SK-N-SH (cell line): ENCODE results near the gene COG4. TPM values are rescaled to one million over a fixed set of nuclear protein-coding genes. Genes with fewer than 3 reads are reported as not detected.

Experiments used
- CTCF ChIA-PET: fragments of 300-600, 350-600 bp; formaldehyde crosslinking; extraction: SDS; loops from one replicate; lab custom pipeline; 2021; lab: Yijun Ruan, JAX
- POLR2A ChIA-PET: fragments of 350-600 bp; sonication (Branson Sonifier 250); formaldehyde crosslinking; extraction: SDS; loops from one replicate; lab custom pipeline; 2020; ENCODE audit warnings: antibody characterized with exemption, inconsistent platforms; lab: Yijun Ruan, JAX
- DNase-seq: peaks from one replicate; pipeline ENCODE4 v3.0.0; 2012
- H2AFZ ChIP-seq: fragments of 200-600 bp; sonication (generic); 2 replicates; pipeline ENCODE4 v1.8.1; 2016; ENCODE audit warnings: antibody characterized with exemption, mild to moderate bottlenecking, low read depth
- H3F3A ChIP-seq: fragments of 200-600 bp; sonication (generic); replicated peaks from 2 replicates; pipeline ENCODE3; 2016; ENCODE audit warnings: antibody characterized with exemption, mild to moderate bottlenecking; ENCODE audit not compliant: insufficient read depth
- H3K27ac ChIP-seq, 2 experiments: fragments of 200-500 bp in 1 of 2; fragments of 200-600 bp in 1 of 2; sonication (Bioruptor generic) in 1 of 2; sonication (generic), shearing (Covaris generic) in 1 of 2; 2 replicates each; pipeline versions ENCODE4 v1.5.1 to v1.6.1; 2014 to 2016; ENCODE audit warnings: low read depth in 2 of 2, inconsistent platforms in 1 of 2, low read length in 1 of 2, mild to moderate bottlenecking in 1 of 2, mixed read lengths in 1 of 2
- H3K27me3 ChIP-seq: fragments of 200-600 bp; sonication (generic), shearing (Covaris generic); 2 replicates; pipeline ENCODE4 v1.6.1; 2016; ENCODE audit warnings: mixed run types; ENCODE audit not compliant: insufficient read depth
- H3K36me3 ChIP-seq, 2 experiments: fragments of 200-500 bp in 1 of 2; fragments of 200-600 bp in 1 of 2; sonication (Bioruptor generic) in 1 of 2; sonication (generic) in 1 of 2; replicated peaks in 1 of 2; 2 replicates each; pipeline versions ENCODE3 to v1.5.1; 2014 to 2016; ENCODE audit warnings: low read length in 1 of 2, mild to moderate bottlenecking in 1 of 2; ENCODE audit not compliant: insufficient read depth in 2 of 2, control insufficient read depth in 1 of 2
- H3K4me1 ChIP-seq, 2 experiments: fragments of 200-500 bp in 1 of 2; fragments of 200-600 bp in 1 of 2; sonication (Bioruptor generic) in 1 of 2; sonication (generic), shearing (Covaris generic) in 1 of 2; 2 replicates each; pipeline versions ENCODE4 v1.5.1 to v1.6.1; 2014 to 2016; ENCODE audit warnings: low read depth in 1 of 2, low read length in 1 of 2, mixed run types in 1 of 2; ENCODE audit not compliant: insufficient read depth in 2 of 2, control insufficient read depth in 1 of 2
- H3K4me2 ChIP-seq: fragments of 200-600 bp; sonication (generic), shearing (Covaris generic); 2 replicates; pipeline ENCODE4 v1.6.1; 2017; ENCODE audit warnings: mixed run types
- H3K4me3 ChIP-seq, 2 experiments: fragments of 200-500 bp in 1 of 2; fragments of 200-600 bp in 1 of 2; sonication (Bioruptor generic) in 1 of 2; sonication (generic), shearing (Covaris generic) in 1 of 2; 2 replicates each; pipeline versions ENCODE4 v1.5.1 to v1.8.1; 2014 to 2016; ENCODE audit warnings: low read depth in 2 of 2, inconsistent platforms in 1 of 2, low read length in 1 of 2, mild to moderate bottlenecking in 1 of 2, mixed read lengths in 1 of 2, moderate library complexity in 1 of 2
- H3K79me2 ChIP-seq: fragments of 200-600 bp; sonication (generic); 2 replicates; pipeline ENCODE4 v1.8.1; 2017; ENCODE audit warnings: mild to moderate bottlenecking; ENCODE audit not compliant: insufficient read depth
- H3K9ac ChIP-seq: fragments of 200-600 bp; sonication (generic); 2 replicates; pipeline ENCODE4 v1.6.1; 2017; ENCODE audit warnings: mixed run types
- H3K9me2 ChIP-seq: fragments of 200-600 bp; sonication (generic); 2 replicates; pipeline ENCODE4 v1.6.1; 2017; ENCODE audit warnings: mixed run types
- H3K9me3 ChIP-seq: fragments of 200-600 bp; sonication (generic); 2 replicates; pipeline ENCODE4 v1.6.1; 2017; ENCODE audit warnings: mixed run types, mild to moderate bottlenecking, moderate library complexity
- H4K20me1 ChIP-seq: fragments of 200-600 bp; sonication (generic); 2 replicates; pipeline ENCODE4 v1.6.1; 2017; ENCODE audit warnings: mild to moderate bottlenecking, mixed run types; ENCODE audit not compliant: insufficient read depth
- ELF1 ChIP-seq: IDR thresholded peaks from 2 replicates; pipeline ENCODE4 v1.4.0; 2012
- EZH2phosphoT487 ChIP-seq: fragments of 200-600 bp; sonication (generic); IDR thresholded peaks from 2 replicates; pipeline ENCODE4 v1.6.1; 2017; ENCODE audit warnings: low read depth, mixed run types, mild to moderate bottlenecking, antibody characterized with exemption, moderate library complexity, borderline replicate concordance
- FOXM1 ChIP-seq: IDR thresholded peaks from 2 replicates; pipeline ENCODE4 v1.4.0; 2012; ENCODE audit warnings: low read depth, mild to moderate bottlenecking
- GABPA ChIP-seq: IDR thresholded peaks from 2 replicates; pipeline ENCODE4 v1.4.0; 2012; ENCODE audit warnings: low read depth, mild to moderate bottlenecking
- MEF2A ChIP-seq: IDR thresholded peaks from 2 replicates; pipeline ENCODE4 v1.4.0; 2012; ENCODE audit warnings: low read depth, borderline replicate concordance
- MXI1 ChIP-seq: IDR thresholded peaks from 2 replicates; pipeline ENCODE4 v1.6.1; 2012; ENCODE audit warnings: mild to moderate bottlenecking, low read depth, low read length, improper control_type of control experiment
- RCOR1 ChIP-seq: fragments of 150-350 bp; IDR thresholded peaks from 2 replicates; pipeline ENCODE4 v1.6.1; 2017; ENCODE audit warnings: antibody characterized with exemption, low read length
- SIN3A ChIP-seq: IDR thresholded peaks from 2 replicates; pipeline ENCODE4 v1.6.1; 2012; ENCODE audit warnings: low read depth, mild to moderate bottlenecking, low read length, moderate library complexity, borderline replicate concordance
- SMC3 ChIP-seq: IDR thresholded peaks from 2 replicates; pipeline ENCODE4 v1.6.1; 2012; ENCODE audit warnings: low read depth, low read length, improper control_type of control experiment
- WGBS: methylation state at CpG from one replicate; pipeline ENCODE4 v1.1.6; 2017; ENCODE audit warnings: low lambda C conversion rate; 5-methylcytosine and 5-hydroxymethylcytosine counted together
- polyA plus RNA-seq, 3 experiments: library from polyadenylated mRNA; depleted of rRNA; stranded (reverse); fragments of >200 nt; gene quantifications; 2 replicates each; pipeline ENCODE4 v1.2.3, GENCODE V29; 2012
- TF ChIP-seq, protein P1 (sequence below): IDR thresholded peaks from 2 replicates; pipeline ENCODE4; 2012
- TF ChIP-seq, protein P2 (sequence below): fragments of 150-350 bp; IDR thresholded peaks from 2 replicates; pipeline ENCODE4 v1.6.1; 2017; ENCODE audit warnings: antibody characterized with exemption, low read length, low read depth, borderline replicate concordance
- TF ChIP-seq, protein P3 (sequence below): fragments of 150-350 bp; IDR thresholded peaks from 2 replicates; pipeline ENCODE4 v1.6.1; 2016; ENCODE audit warnings: mild to moderate bottlenecking, low read depth, low read length
- TF ChIP-seq, protein P4 (sequence below): fragments of 200-600 bp; sonication (generic); IDR thresholded peaks from 2 replicates; pipeline ENCODE4 v1.6.1; 2017; ENCODE audit warnings: antibody characterized with exemption, mild to moderate bottlenecking, moderate library complexity
- TF ChIP-seq, protein P5 (sequence below): IDR thresholded peaks from 2 replicates; pipeline ENCODE4 v1.6.1; 2012; ENCODE audit warnings: mild to moderate bottlenecking, low read depth, low read length, moderate library complexity

Gene COG4
- polyA plus RNA-seq, 1 of the 3 experiments (the other 2 are of a cell fraction): 54.4 TPM

DNA sequence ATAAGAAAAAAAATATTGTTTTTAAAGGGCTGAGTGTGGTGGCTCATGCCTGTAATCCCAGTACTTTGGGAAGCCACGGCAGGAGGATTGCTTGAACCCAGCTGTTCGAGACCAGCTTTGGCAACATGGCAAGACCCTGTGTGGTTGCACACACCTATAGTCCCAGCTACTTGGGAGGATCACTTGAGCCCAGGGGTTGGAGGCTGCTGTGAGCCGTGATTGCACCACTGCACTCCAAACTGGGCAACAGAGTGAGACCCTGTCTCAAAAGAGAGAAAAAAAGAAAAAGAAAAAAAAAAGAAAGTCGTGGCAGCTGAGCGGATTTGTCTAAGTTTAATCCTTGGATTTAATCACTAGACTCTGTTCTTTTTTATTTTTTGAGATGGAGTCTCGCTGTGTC, 75.3 kb downstream of the COG4 start:
- Histone ChIP-seq H3K9me2 (no peaks in the 10 kb centered on the region), H3K27ac (no peak overlapping the region), H3K9me3 (no peaks in the 10 kb centered on the region), H3K4me1 (no peaks in the 10 kb centered on the region), H3K4me2 (no peak overlapping the region), H3K9ac (no peak overlapping the region), H3K79me2 (no peaks in the 10 kb centered on the region), H3K27me3 (no peaks in the 10 kb centered on the region), H4K20me1 (no peaks in the 10 kb centered on the region), H3F3A (no peaks in the 10 kb centered on the region), H3K4me3 (no peak overlapping the region), H3K36me3 (no peaks in the 10 kb centered on the region), H2AFZ (no peak overlapping the region)
- 84% methylated on average over 6 of the region's 6 CpGs for WGBS
- no peak for TF ChIP-seq MEF2A
- CTCF ChIA-PET: no interaction called here
- POLR2A ChIA-PET: interaction anchor here (1.0 kb wide), 1 partner anchor 9 kb away, joined by 3 read pairs; the partner anchor contains the start of gene ST3GAL2
- no peak for DNase-seq

DNA sequence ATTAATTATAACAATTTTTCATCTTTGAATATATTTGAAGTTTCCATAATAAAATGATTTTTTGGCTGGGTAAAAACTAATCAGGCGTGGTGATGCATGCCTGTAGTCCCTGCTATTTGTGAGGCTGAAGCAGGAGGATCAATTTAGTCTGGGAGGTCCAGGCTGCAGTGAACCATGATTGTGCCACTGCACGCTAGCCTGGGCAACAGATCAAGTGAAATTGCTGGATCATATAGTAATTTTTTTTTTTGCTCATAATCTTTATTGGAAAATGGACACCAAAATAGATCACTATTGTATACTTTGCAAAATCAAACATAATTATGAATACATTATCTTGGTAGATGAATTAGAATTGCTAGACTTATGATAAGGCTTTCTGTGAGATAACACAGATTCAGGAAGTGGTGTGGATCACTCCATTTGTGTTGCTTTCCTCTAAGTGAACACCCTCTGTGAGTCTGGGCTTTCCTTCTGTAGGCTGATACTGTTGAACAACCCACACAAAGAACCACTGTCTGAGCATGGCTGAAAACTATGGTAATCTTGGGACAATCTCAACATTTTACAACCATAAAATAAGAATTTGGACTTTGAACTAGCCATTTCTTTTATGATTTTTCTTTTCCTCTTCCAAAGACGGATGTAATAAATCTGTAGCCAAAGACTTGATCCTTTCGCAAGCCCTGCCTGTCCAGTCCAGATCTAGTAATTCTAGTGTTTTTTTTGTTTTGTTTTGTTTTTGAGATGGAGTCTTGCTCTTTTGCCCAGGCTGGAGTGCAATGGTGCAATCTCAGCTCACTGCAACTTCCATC, 78.9 kb downstream of the COG4 start:
- no peak for DNase-seq
- H3K27me3 ChIP-seq: no peaks in the 10 kb centered on the region
- H4K20me1 ChIP-seq: no peaks in the 10 kb centered on the region
- ChIA-PET POLR2A (no interaction called here), CTCF (interaction anchor here (0.9 kb wide), 1 partner anchor 50 kb away, joined by 4 read pairs; no protein-coding TSS in a partner anchor)
- no peak overlapping the region for H2AFZ ChIP-seq
- WGBS: 95% methylated on average over 4 of the region's 4 CpGs
- H3K9me3 ChIP-seq: no peaks in the 10 kb centered on the region
- H3K4me3 ChIP-seq: no peak overlapping the region
- H3K4me1 ChIP-seq: peaks cover 0 to 7% of the 10 kb centered on the region in 2 experiments; a peak in 1 of 4 replicates
- H3K9me2 ChIP-seq: no peaks in the 10 kb centered on the region
- H3F3A ChIP-seq: no peaks in the 10 kb centered on the region
- no peak overlapping the region for H3K4me2 ChIP-seq
- no peak overlapping the region for H3K9ac ChIP-seq
- no peaks in the 10 kb centered on the region for H3K36me3 ChIP-seq
- H3K79me2 ChIP-seq: no peaks in the 10 kb centered on the region
- H3K27ac ChIP-seq: no peak overlapping the region
- TF ChIP-seq, protein P1, sequence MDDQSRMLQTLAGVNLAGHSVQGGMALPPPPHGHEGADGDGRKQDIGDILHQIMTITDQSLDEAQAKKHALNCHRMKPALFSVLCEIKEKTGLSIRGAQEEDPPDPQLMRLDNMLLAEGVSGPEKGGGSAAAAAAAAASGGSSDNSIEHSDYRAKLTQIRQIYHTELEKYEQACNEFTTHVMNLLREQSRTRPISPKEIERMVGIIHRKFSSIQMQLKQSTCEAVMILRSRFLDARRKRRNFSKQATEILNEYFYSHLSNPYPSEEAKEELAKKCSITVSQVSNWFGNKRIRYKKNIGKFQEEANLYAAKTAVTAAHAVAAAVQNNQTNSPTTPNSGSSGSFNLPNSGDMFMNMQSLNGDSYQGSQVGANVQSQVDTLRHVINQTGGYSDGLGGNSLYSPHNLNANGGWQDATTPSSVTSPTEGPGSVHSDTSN: no peak
- TF ChIP-seq ELF1: no peak
- TF ChIP-seq FOXM1: no peak
- TF ChIP-seq, protein P2, sequence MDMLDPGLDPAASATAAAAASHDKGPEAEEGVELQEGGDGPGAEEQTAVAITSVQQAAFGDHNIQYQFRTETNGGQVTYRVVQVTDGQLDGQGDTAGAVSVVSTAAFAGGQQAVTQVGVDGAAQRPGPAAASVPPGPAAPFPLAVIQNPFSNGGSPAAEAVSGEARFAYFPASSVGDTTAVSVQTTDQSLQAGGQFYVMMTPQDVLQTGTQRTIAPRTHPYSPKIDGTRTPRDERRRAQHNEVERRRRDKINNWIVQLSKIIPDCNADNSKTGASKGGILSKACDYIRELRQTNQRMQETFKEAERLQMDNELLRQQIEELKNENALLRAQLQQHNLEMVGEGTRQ: no peak
- TF ChIP-seq MXI1: no peak
- TF ChIP-seq, protein P3, sequence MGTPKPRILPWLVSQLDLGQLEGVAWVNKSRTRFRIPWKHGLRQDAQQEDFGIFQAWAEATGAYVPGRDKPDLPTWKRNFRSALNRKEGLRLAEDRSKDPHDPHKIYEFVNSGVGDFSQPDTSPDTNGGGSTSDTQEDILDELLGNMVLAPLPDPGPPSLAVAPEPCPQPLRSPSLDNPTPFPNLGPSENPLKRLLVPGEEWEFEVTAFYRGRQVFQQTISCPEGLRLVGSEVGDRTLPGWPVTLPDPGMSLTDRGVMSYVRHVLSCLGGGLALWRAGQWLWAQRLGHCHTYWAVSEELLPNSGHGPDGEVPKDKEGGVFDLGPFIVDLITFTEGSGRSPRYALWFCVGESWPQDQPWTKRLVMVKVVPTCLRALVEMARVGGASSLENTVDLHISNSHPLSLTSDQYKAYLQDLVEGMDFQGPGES: no peak
- TF ChIP-seq, protein P4, sequence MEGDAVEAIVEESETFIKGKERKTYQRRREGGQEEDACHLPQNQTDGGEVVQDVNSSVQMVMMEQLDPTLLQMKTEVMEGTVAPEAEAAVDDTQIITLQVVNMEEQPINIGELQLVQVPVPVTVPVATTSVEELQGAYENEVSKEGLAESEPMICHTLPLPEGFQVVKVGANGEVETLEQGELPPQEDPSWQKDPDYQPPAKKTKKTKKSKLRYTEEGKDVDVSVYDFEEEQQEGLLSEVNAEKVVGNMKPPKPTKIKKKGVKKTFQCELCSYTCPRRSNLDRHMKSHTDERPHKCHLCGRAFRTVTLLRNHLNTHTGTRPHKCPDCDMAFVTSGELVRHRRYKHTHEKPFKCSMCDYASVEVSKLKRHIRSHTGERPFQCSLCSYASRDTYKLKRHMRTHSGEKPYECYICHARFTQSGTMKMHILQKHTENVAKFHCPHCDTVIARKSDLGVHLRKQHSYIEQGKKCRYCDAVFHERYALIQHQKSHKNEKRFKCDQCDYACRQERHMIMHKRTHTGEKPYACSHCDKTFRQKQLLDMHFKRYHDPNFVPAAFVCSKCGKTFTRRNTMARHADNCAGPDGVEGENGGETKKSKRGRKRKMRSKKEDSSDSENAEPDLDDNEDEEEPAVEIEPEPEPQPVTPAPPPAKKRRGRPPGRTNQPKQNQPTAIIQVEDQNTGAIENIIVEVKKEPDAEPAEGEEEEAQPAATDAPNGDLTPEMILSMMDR: no peak
- no peak for TF ChIP-seq EZH2phosphoT487
- no peak for TF ChIP-seq GABPA
- TF ChIP-seq RCOR1: no peak
- TF ChIP-seq SIN3A: no peak
- no peak for TF ChIP-seq SMC3
- TF ChIP-seq, protein P5, sequence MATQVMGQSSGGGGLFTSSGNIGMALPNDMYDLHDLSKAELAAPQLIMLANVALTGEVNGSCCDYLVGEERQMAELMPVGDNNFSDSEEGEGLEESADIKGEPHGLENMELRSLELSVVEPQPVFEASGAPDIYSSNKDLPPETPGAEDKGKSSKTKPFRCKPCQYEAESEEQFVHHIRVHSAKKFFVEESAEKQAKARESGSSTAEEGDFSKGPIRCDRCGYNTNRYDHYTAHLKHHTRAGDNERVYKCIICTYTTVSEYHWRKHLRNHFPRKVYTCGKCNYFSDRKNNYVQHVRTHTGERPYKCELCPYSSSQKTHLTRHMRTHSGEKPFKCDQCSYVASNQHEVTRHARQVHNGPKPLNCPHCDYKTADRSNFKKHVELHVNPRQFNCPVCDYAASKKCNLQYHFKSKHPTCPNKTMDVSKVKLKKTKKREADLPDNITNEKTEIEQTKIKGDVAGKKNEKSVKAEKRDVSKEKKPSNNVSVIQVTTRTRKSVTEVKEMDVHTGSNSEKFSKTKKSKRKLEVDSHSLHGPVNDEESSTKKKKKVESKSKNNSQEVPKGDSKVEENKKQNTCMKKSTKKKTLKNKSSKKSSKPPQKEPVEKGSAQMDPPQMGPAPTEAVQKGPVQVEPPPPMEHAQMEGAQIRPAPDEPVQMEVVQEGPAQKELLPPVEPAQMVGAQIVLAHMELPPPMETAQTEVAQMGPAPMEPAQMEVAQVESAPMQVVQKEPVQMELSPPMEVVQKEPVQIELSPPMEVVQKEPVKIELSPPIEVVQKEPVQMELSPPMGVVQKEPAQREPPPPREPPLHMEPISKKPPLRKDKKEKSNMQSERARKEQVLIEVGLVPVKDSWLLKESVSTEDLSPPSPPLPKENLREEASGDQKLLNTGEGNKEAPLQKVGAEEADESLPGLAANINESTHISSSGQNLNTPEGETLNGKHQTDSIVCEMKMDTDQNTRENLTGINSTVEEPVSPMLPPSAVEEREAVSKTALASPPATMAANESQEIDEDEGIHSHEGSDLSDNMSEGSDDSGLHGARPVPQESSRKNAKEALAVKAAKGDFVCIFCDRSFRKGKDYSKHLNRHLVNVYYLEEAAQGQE: no peak
